GM21528 (cell line): ENCODE results near the gene NAPG.
A peak's percentile ranks its signal among the peaks of the same experiment; 100 is the strongest.
"Not testable (repeated sequence)": the region's sequence is repeated elsewhere in the genome, so short reads cannot be mapped to it uniquely, and the experiment has no call there.

Experiments used
- ATAC-seq: cut with Tn5 transposase; IDR thresholded peaks from one replicate; pipeline ENCODE4 v1.9.1; 2021; ENCODE audit warnings: mild to moderate bottlenecking, moderate library complexity; ENCODE audit not compliant: unreplicated experiment, low FRiP score

Gene NAPG

GRCh38 chr18:10525697-10526560 is at the start of gene NAPG:
Gene NAPG (plus strand): TSS chr18:10526027. CDS start chr18:10526103, 76 bp downstream.
- ATAC-seq: peak; percentile 82

- no peak for ATAC-seq
These were observed 49.5 kb upstream of the NAPG start for GRCh38 chr18:10476338-10476791.

GRCh38 chr18:10477121-10477862 is 48.5 kb upstream of the NAPG start:
- no peak for ATAC-seq

GRCh38 chr18:10477863-10478260 is 48.0 kb upstream of the NAPG start:
- no peak for ATAC-seq

- ATAC-seq: no peak
These were observed 44.0 kb upstream of the NAPG start for GRCh38 chr18:10481831-10482230.

- peak; percentile 15 for ATAC-seq
These were observed 43.4 kb upstream of the NAPG start for GRCh38 chr18:10482363-10482984.

GRCh38 chr18:10482985-10483949 is 42.6 kb upstream of the NAPG start:
- ATAC-seq: peak; percentile 78

GRCh38 chr18:10485475-10485874 is 40.4 kb upstream of the NAPG start:
- ATAC-seq: no peak

GRCh38 chr18:10486362-10486761 is 39.5 kb upstream of the NAPG start:
- no peak for ATAC-seq

GRCh38 chr18:10487154-10487553 is 38.7 kb upstream of the NAPG start:
- no peak for ATAC-seq

- no peak for ATAC-seq
These were observed 37.8 kb upstream of the NAPG start for GRCh38 chr18:10488017-10488416.

GRCh38 chr18:10490401-10491165 is 35.2 kb upstream of the NAPG start:
- ATAC-seq: peak; percentile 97

GRCh38 chr18:10495936-10496335 is 29.9 kb upstream of the NAPG start:
- ATAC-seq: no peak

GRCh38 chr18:10497206-10497749 is 28.5 kb upstream of the NAPG start:
- ATAC-seq: no peak

GRCh38 chr18:10499230-10499629 is 26.6 kb upstream of the NAPG start:
- ATAC-seq: no peak

GRCh38 chr18:10500038-10500437 is 25.8 kb upstream of the NAPG start:
- ATAC-seq: no peak

GRCh38 chr18:10504723-10505122 is 21.1 kb upstream of the NAPG start:
- ATAC-seq: no peak

- not testable (repeated sequence) for ATAC-seq
These were observed 19.9 kb upstream of the NAPG start for GRCh38 chr18:10505892-10506291.

GRCh38 chr18:10508591-10508990 is 17.2 kb upstream of the NAPG start:
- ATAC-seq: no peak
